HG03521 (cell line): Measurements from ENCODE around the gene HNRNPUL1.
A peak's percentile ranks its signal among the peaks of the same experiment; 100 is the strongest.

Experiments
- ATAC-seq: cut with Tn5 transposase; IDR thresholded peaks from one replicate; pipeline ENCODE4 v1.9.1; 2021; ENCODE audit warnings: mild to moderate bottlenecking, moderate library complexity; ENCODE audit not compliant: unreplicated experiment

The HNRNPUL1 gene

DNA sequence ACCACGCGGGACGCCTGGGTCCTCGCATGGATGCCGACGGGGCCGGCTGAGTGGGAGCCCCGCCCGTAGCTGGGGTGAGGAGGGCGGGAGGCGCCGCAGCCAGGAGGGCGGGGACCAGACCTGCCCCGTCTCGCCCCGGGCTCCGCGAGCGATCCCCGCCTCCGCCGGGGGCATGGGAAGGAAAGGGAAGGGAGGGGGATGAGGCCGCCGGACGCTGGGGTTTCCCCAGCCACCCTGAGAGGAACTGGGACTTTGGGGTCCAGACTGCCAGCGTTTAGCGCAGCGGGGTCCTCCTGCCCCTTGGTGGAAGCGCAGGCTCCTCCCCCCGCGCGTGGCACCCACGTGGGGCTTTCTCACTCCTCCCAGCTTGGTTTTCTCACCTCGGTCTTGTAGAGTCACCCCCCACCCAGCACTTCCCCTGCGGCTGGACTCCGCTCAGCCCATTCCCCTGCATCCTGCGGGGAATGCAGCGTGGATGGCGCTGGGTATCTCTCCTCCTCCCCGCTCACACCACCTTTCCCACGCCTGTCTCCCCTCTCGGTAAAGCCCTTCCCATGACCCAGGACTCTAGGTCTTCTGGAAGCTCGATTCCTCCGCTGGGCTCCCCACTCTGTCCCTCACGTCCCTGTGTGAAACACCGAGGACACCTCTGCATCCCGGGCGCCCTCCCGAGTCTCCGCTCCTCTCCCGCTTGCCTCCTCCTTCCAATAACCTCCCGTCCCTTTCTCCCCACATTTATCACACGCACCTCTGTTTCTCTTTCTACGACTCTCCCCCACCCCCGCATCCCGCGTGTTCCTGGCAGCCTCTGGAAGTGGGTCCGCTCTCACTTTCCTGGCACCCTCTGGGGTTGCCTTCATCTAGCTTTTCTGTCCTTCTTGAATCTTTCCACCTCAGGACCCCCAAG, 87.4 kb downstream of the HNRNPUL1 start:
- peak; percentile 35 for ATAC-seq

DNA sequence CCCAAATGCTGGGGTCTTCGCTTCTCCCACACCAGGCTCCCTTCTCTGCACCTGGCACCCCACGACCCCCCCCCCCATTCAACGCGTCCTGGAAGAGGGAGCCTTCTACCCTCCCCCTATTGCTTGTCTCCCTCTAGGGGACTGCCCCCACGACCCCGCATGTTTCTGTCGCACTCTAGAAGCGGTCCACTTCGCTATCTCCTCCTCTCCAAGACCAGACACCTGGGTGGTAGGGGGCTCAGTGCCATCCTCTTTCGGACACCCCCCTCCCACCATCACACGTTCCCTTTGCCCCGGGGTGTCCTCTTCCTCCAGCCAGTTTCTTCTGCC, 88.1 kb downstream of the HNRNPUL1 start:
- ATAC-seq: no peak

DNA sequence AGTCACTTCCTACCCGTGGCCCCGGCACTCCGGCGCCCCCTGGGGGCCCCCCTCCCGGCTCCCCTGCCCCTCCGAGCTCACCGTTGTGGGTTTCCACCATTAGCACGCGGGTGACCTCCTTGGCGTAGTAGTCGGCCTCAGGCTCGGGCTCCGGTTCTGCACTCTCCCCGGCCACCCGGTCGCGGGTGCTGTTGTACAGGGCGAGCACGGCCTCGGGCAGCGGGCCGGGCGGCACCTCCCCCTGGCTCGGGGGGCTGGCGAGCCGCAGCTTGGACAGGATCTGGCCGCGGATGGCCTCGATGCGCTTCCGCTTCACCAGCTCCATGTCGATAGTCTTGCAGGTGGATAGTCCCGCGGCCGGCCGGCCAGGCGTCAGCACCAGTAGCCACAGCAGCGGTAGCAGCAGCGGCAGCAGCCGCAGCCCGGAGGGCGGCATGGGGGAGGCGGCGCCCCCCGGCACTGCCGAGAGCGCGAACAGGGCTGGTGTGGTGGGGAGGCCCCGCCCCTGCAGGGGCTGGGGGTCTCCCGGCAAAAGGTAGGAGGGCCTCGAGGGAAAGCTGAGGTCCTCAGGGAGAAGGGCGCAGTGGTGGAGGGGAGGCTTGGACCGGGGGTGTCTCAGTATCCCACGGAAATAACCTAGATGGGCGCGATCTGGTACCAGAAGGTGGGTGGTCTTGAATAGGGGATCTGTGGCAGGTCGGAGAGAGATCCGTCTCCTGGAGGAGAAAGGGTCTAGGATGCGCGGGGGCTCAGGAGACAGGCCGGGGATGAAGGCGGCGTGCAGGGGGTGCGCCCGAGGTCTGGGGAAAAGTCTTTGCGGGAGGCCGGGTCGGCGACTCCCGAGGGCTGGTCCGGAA, 88.7 kb downstream of the HNRNPUL1 start:
- no peak for ATAC-seq

DNA sequence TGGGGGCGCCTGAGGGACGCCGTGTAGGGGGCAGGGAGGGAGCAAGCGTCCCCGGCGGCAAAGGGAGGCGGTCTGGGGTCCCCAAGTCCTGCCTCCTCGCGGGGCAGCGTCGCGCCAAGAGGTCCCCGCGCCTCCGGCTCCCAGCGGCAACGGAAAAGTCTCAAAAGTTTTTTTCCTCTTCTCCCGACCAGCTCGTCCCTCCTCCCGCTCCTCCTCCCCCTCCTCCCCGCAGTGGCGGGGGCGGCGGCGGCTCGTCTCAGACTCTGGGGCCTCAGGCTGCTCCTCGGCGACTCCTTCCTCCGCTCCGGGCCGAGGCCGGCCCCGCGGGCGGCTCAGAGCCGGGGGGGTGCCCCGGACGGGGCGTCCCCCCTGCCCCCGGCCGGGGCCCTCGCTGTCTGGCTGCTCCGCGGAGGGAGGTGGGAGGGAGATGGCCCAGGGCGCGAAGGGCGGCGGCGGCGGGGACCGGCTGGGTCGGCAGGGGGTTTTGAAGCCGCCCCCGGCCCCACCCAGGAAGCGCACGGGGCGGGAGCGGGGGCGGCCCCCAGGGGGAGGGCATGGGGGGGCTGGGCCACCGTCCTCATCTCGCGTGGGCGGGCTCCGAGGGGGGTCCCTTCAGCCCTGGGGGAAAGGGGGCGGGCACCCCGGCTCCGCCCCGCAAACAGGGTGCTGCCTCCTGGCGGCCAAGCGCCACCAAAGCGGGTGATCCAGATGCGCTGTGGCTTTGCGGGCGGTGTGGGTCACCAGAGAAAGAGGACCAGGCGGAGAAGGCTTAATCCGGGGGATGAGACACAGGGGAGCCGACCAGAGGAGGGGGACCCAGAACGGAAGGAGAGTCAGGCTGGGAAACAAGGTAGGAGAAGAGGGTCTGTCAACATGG, 89.5 kb downstream of the HNRNPUL1 start, which contains the start of gene TGFB1:
Gene TGFB1, minus strand, starts transcription at position 457 of the 877 bp plus-strand sequence. CDS start 878 bp downstream, outside the sequence.
- peak; percentile 42 for ATAC-seq

DNA sequence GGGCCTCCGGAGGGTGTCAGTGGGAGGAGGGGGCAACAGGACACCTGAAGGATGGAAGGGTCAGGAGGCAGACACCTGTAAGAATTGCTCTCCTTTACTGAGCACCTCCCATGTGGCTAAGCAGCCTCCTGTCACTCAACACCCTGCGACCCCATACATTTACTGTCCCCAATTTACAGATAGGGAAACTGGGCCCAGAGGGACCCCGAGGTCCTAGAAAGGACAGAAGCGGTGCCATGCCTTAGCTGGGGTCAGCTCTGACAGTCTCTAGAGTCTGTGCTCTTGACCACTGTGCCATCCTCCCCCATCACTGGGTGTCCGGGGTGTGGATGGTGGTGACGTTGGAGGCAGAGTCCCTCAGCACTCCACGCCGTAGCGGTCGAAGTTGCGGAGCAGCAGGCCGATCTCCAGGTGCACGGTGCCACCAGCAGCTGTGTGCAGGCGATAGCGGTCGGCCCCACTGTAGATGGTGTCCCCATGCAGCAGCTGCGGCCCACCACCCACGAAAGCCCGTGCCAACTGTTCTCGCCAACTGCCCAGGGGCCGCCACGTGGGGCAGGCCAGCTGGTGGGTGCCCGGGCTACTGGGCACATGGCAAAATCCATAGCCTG, 90.3 kb downstream of the HNRNPUL1 start:
- no peak for ATAC-seq

DNA sequence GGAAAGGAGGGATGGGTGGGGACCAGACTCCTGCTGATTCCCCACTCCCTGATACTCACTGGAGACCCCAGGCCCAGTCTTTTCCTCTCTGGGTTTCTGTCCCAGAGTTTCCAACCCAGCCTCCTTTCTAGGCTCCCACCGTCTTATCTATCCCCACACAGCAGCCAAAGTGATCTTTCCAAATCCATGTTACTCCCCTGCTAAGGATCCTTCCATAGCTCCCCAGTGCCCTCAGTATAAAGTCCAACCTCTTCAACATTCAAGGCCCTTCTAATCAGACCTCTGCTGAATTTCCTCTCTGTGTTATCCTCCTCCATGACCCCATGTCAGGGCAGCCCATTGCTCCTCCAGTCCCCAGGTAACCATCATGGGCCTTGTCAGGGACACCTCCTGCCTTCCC, 90.9 kb downstream of the HNRNPUL1 start:
- no peak for ATAC-seq

DNA sequence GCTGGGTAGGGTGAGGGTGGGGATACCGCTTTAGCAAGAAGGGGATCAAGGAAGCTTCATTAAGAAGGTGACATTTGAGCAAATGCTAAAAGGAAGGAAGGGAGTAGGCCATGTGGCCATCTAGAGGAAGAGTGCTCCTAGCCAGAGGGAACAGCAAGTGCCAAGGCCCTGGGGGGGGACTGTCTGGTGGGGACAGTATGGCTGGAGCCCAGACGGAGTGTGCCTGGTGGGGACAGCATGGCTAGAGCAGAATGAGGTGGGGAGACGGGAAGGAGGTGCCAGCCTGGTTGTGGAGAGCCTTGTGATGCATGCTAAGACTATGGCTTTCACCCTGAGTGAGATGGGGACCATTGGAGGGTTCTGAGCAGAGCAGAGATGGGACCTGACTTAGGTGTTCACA, 91.6 kb downstream of the HNRNPUL1 start:
- no peak for ATAC-seq

DNA sequence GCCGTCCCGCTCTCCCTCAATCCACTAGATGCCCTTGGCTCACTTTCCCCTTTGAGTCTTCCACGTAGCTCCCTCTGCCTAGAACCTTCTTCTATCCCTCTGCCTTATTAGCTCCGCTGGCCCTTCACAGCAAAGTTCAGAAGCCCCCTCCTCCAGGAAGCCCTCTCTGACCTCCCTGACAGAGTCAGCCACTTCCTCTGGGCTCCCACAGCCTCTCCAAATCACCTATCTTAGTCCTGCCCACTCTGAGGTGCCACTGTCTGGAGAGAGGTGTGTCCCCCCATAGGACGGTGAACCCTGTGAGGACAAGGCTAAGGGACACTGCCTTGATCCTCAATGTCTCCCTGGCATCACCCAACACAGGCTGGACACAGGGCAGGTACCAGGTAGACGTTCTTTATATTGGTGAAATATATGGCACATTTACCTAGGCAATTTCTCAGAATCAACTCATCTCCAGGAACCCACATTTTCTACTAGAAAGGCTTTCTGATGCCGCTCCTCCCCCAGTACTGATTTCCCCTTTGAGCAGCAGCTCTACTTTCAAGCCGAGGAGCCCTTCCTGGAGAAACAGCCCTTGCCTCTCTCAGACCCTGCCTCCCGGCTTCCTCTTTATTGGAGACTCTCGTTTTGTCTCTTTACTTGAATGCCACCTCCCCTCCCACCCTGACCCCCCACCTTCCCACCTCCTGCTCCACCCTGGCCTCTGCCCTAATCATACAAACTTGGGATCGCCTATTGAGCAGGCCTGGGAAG, 93.0 kb downstream of the HNRNPUL1 start:
- no peak for ATAC-seq
